ENCODE results near the gene ANKH.

DNA sequence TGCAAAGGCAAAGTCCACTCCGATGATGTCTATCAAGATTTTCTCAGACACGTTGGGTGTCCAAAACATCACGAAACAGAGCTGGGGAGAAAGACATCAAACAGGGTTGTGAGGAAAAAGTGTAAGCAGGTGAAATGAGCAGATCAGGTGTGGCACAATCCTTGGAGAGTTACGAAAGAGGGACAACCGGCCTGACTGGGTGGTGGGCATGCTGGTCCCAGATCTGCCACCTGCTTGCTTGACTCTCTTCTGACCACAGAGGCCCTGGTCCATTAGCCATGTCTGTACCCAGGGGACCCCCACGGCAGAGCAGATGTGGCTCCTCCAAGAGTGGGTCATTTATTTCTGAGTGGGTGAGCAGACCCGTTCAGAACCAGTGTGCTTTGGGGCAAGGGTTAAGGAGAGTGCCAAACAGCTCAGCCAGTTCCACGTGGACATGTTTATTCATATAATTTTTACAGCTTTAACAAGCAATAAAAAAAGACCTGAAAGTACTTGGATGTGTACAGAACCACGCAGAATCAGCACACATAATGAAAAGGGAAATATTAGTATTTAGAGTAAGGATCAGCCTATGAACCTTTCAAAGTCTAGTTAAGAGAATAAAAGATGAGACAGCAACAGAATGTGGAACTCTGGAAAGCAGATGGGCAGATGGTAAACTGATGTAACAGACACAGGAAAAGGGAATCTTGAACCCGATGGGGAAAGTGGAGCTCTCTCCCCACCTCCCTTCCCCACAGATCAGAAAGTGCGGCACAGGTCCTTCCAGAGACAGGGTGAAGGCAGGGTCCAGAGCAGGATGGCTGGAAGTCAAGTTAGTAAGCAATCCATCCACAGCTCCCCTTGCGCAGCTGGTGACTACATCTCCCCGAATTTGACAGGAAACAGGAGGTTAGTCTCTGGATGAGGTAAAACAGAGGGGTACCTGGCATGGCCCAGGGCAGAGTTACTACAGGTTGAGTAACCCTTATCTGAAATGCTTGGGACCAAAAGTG lies 154.5 kb downstream of the ANKH start:
- TF ChIP-seq, protein P1, sequence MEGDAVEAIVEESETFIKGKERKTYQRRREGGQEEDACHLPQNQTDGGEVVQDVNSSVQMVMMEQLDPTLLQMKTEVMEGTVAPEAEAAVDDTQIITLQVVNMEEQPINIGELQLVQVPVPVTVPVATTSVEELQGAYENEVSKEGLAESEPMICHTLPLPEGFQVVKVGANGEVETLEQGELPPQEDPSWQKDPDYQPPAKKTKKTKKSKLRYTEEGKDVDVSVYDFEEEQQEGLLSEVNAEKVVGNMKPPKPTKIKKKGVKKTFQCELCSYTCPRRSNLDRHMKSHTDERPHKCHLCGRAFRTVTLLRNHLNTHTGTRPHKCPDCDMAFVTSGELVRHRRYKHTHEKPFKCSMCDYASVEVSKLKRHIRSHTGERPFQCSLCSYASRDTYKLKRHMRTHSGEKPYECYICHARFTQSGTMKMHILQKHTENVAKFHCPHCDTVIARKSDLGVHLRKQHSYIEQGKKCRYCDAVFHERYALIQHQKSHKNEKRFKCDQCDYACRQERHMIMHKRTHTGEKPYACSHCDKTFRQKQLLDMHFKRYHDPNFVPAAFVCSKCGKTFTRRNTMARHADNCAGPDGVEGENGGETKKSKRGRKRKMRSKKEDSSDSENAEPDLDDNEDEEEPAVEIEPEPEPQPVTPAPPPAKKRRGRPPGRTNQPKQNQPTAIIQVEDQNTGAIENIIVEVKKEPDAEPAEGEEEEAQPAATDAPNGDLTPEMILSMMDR (IDR thresholded peaks at IDR 0.05 in 8 of 11, conservative IDR thresholded peaks at IDR 0.05 in 3 of 11) = no peak
- TF ChIP-seq POLR2AphosphoS5 (IDR thresholded peaks at IDR 0.05) = no peak
- no peak for TF ChIP-seq POLR2A (IDR thresholded peaks at IDR 0.05)
